Neural cell (in vitro differentiated cells): ENCODE data around the gene CCDC149. TPM values are rescaled to one million over a fixed set of nuclear protein-coding genes. Genes with fewer than 3 reads are reported as not detected.

ENCODE experiments used
- H2AFZ ChIP-seq: fragments of 200-600, 300-800 bp; sonication (generic), shearing (Covaris generic); 2 replicates; pipeline ENCODE4 v1.6.0; 2014; ENCODE audit warnings: low read depth, mild to moderate bottlenecking, antibody characterized with exemption, low read length, moderate library complexity
- H3F3A ChIP-seq: fragments of 200-600 bp; shearing (Covaris generic); 2 replicates; pipeline ENCODE4 v1.6.1; 2016; ENCODE audit warnings: mild to moderate bottlenecking, moderate library complexity, mixed read lengths, antibody characterized with exemption, low read length; ENCODE audit not compliant: insufficient read depth, poor library complexity, severe bottlenecking
- H3K27ac ChIP-seq: fragments of 200-600, 300-800 bp; sonication (generic), shearing (Covaris generic); 2 replicates; pipeline ENCODE4 v1.5.1; 2014; ENCODE audit warnings: mild to moderate bottlenecking, low read length, moderate library complexity
- H3K27me3 ChIP-seq: fragments of 300-800, 200-600 bp; sonication (generic), shearing (Covaris generic); 2 replicates; pipeline ENCODE4 v1.6.0; 2014; ENCODE audit warnings: mild to moderate bottlenecking, low read depth, low read length, moderate library complexity; ENCODE audit not compliant: insufficient read depth
- H3K36me3 ChIP-seq: fragments of 300-800, 200-600 bp; sonication (generic), shearing (Covaris generic); 2 replicates; pipeline ENCODE4 v1.5.1; 2014; ENCODE audit warnings: mild to moderate bottlenecking, antibody characterized with exemption, low read length, moderate library complexity; ENCODE audit not compliant: insufficient read depth
- H3K4me2 ChIP-seq: fragments of 300-800, 200-600 bp; sonication (generic), shearing (Covaris generic); 2 replicates; pipeline ENCODE4 v1.6.0; 2014; ENCODE audit warnings: mild to moderate bottlenecking, low read length
- H3K4me3 ChIP-seq: fragments of 300-800, 200-600 bp; sonication (generic), shearing (Covaris generic); 2 replicates; pipeline ENCODE4 v1.5.1; 2014; ENCODE audit warnings: mild to moderate bottlenecking, low read length, moderate library complexity
- H3K79me2 ChIP-seq: fragments of 200-600 bp; shearing (Covaris generic); replicated peaks from 2 replicates; pipeline ENCODE4 v1.6.0; 2014; ENCODE audit warnings: mild to moderate bottlenecking, low read length, moderate library complexity; ENCODE audit not compliant: insufficient read depth
- H3K9ac ChIP-seq: fragments of 300-800, 200-600 bp; sonication (generic), shearing (Covaris generic); 2 replicates; pipeline ENCODE4 v1.6.1; 2016; ENCODE audit warnings: mild to moderate bottlenecking, low read length, mixed read lengths
- H3K9me2 ChIP-seq: fragments of 200-600 bp; shearing (Covaris generic); 2 replicates; pipeline ENCODE4 v1.6.1; 2016; ENCODE audit warnings: mild to moderate bottlenecking, low read length, mixed read lengths; ENCODE audit not compliant: insufficient read depth
- H3K9me3 ChIP-seq: fragments of 200-600, 300-800 bp; sonication (generic), shearing (Covaris generic); 2 replicates; pipeline ENCODE4 v1.6.1; 2016; ENCODE audit warnings: mild to moderate bottlenecking, mixed run types, low read length, moderate library complexity, mixed read lengths
- H4K20me1 ChIP-seq: fragments of 200-600 bp; shearing (Covaris generic); 2 replicates; pipeline ENCODE4 v1.6.1; 2016; ENCODE audit warnings: mild to moderate bottlenecking, mixed run types; ENCODE audit not compliant: insufficient read depth
- CTCF ChIP-seq: fragments of 450-650 bp; IDR thresholded peaks from 2 replicates; pipeline ENCODE4 v1.5.1; 2014; ENCODE audit warnings: antibody characterized with exemption, mild to moderate bottlenecking, moderate library complexity; ENCODE audit not compliant: poor library complexity, severe bottlenecking
- EP300 ChIP-seq: fragments of 450-650 bp; conservative IDR thresholded peaks from 2 replicates; pipeline ENCODE4 v1.6.1; 2014; ENCODE audit warnings: antibody characterized with exemption, mild to moderate bottlenecking, moderate library complexity; ENCODE audit not compliant: poor library complexity, severe bottlenecking
- EZH2 ChIP-seq: fragments of 200-600, 300-800 bp; shearing (Covaris generic), sonication (generic); IDR thresholded peaks from 2 replicates; pipeline ENCODE4 v1.6.1; 2014; ENCODE audit warnings: antibody characterized with exemption, low read length, borderline replicate concordance, mild to moderate bottlenecking; ENCODE audit not compliant: insufficient read depth, poor library complexity, severe bottlenecking
- MXI1 ChIP-seq: fragments of 450-650 bp; conservative IDR thresholded peaks from 2 replicates; pipeline ENCODE4 v1.6.1; 2014; ENCODE audit warnings: antibody characterized with exemption, mild to moderate bottlenecking; ENCODE audit not compliant: poor library complexity, severe bottlenecking
- POLR2AphosphoS5 ChIP-seq: IDR thresholded peaks from 2 replicates; pipeline ENCODE4 v1.6.1; 2012
- RAD21 ChIP-seq: fragments of 450-650 bp; conservative IDR thresholded peaks from 2 replicates; pipeline ENCODE4 v1.6.1; 2014; ENCODE audit warnings: antibody characterized with exemption, mild to moderate bottlenecking, moderate library complexity
- SMC3 ChIP-seq: fragments of 450-650 bp; conservative IDR thresholded peaks from 2 replicates; pipeline ENCODE4 v1.6.1; 2014; ENCODE audit warnings: antibody characterized with exemption, mild to moderate bottlenecking, moderate library complexity; ENCODE audit not compliant: poor library complexity
- TAF1 ChIP-seq: IDR thresholded peaks from 2 replicates; pipeline ENCODE4 v1.6.1; 2012; ENCODE audit warnings: low read depth
- polyA plus RNA-seq: library from polyadenylated mRNA; depleted of rRNA; stranded (reverse); fragments of >200 nt; gene quantifications from 2 replicates; pipeline ENCODE4 v1.2.3, GENCODE V29; 2014
- TF ChIP-seq, protein P1 (sequence below): IDR thresholded peaks from 2 replicates; pipeline ENCODE4 v1.6.1; 2012; ENCODE audit warnings: borderline replicate concordance

The CCDC149 gene
- polyA plus RNA-seq, 1 donor from 2014 or later: 6.6 TPM

DNA sequence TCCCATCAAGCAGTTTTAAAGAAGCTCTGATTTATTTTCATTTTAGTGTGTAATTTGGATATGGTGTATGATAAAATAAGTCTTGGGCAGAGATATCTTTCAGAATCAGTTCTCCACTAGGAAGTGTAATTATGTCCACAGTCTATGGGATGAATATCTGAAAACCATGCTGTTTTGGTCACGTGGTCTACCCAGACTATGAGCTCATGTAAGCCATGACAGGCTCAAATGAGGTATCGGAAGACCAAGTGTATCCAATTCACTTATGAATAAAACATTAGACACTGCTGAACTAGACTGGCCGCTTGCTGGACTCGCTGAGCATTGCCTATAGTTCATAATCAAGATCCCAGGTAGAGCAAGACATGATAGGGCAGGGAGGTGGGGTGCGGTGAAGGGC, 66.9 kb downstream of the CCDC149 start:
- Histone ChIP-seq H3K9me2 (no peaks in the 10 kb centered on the region), H3K4me3 (no peak overlapping the region), H4K20me1 (no peaks in the 10 kb centered on the region), H3K27ac (no peak overlapping the region), H3K9ac (no peak overlapping the region), H3K4me2 (no peak overlapping the region), H3K9me3 (no peaks in the 10 kb centered on the region), H3K79me2 (no peaks in the 10 kb centered on the region), H3K36me3 (no peaks in the 10 kb centered on the region), H3F3A (no peaks in the 10 kb centered on the region), H3K27me3 (no peaks in the 10 kb centered on the region), H2AFZ (no peak overlapping the region)
- no peak for TF ChIP-seq SMC3
- no peak for TF ChIP-seq MXI1
- TF ChIP-seq, protein P1, sequence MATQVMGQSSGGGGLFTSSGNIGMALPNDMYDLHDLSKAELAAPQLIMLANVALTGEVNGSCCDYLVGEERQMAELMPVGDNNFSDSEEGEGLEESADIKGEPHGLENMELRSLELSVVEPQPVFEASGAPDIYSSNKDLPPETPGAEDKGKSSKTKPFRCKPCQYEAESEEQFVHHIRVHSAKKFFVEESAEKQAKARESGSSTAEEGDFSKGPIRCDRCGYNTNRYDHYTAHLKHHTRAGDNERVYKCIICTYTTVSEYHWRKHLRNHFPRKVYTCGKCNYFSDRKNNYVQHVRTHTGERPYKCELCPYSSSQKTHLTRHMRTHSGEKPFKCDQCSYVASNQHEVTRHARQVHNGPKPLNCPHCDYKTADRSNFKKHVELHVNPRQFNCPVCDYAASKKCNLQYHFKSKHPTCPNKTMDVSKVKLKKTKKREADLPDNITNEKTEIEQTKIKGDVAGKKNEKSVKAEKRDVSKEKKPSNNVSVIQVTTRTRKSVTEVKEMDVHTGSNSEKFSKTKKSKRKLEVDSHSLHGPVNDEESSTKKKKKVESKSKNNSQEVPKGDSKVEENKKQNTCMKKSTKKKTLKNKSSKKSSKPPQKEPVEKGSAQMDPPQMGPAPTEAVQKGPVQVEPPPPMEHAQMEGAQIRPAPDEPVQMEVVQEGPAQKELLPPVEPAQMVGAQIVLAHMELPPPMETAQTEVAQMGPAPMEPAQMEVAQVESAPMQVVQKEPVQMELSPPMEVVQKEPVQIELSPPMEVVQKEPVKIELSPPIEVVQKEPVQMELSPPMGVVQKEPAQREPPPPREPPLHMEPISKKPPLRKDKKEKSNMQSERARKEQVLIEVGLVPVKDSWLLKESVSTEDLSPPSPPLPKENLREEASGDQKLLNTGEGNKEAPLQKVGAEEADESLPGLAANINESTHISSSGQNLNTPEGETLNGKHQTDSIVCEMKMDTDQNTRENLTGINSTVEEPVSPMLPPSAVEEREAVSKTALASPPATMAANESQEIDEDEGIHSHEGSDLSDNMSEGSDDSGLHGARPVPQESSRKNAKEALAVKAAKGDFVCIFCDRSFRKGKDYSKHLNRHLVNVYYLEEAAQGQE: no peak
- no peak for TF ChIP-seq CTCF
- TF ChIP-seq EP300: no peak

DNA sequence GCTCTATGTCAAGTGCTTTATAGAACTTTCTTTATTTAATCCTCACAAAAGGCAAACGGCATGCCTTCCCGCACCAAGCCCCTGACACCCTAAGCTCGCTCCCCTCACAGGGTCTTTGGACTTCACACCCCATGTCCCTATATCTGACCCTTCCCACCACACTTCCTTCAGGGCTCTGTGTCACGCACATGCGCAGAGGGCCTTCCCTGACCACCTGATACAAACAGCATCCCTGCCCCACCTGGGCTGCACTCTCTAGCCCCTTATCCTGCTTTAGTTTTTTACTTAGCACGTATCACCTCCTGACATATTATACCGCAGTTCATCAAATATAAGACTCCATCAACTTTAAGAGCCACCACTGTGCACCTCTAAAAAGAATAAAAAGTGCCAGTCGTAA, 67.7 kb downstream of the CCDC149 start:
- TF ChIP-seq EP300 (no peak), CTCF (no peak), POLR2AphosphoS5 (no peak), RAD21 (no peak), EZH2 (no peak), MXI1 (no peak), TAF1 (no peak), SMC3 (no peak)
- TF ChIP-seq, protein P1: no peak
- Histone ChIP-seq H3K79me2 (no peaks in the 10 kb centered on the region), H3K4me2 (no peak overlapping the region), H3K9ac (no peak overlapping the region), H3K36me3 (peaks cover 4% of the 10 kb centered on the region), H2AFZ (no peak overlapping the region), H3K9me3 (no peaks in the 10 kb centered on the region), H3K27ac (no peak overlapping the region), H3K27me3 (no peaks in the 10 kb centered on the region), H4K20me1 (no peaks in the 10 kb centered on the region), H3K4me3 (no peak overlapping the region), H3K9me2 (no peaks in the 10 kb centered on the region), H3F3A (no peaks in the 10 kb centered on the region)
